HEK293 (cell line): ENCODE results near the gene GSC2.

Source experiments
- CTCF ChIP-seq: fragments of 450-650 bp; formaldehyde crosslinking; IDR thresholded peaks from 2 replicates; pipeline ENCODE4 v1.5.1; 2016; ENCODE audit warnings: missing biosample characterization, missing genetic modification characterization
- PRDM10 ChIP-seq: fragments of 450-650 bp; formaldehyde crosslinking; IDR thresholded peaks from 2 replicates; pipeline ENCODE4 v1.5.1; 2016; ENCODE audit warnings: missing biosample characterization, missing genetic modification characterization
- TCF7L2 ChIP-seq: IDR thresholded peaks from 2 replicates; pipeline ENCODE4 v1.6.1; 2011; ENCODE audit warnings: low read depth, mild to moderate bottlenecking, inconsistent platforms, low read length, moderate library complexity, borderline replicate concordance
- ZBTB20 ChIP-seq: fragments of 450-650 bp; formaldehyde crosslinking; IDR thresholded peaks from 2 replicates; pipeline ENCODE4 v1.5.1; 2016; ENCODE audit warnings: missing biosample characterization, missing genetic modification characterization
- ZNF138 ChIP-seq: fragments of 450-650 bp; formaldehyde crosslinking; IDR thresholded peaks from 2 replicates; pipeline ENCODE4 v1.5.1; 2016; ENCODE audit warnings: missing biosample characterization, missing genetic modification characterization, borderline replicate concordance
- TF ChIP-seq, protein P1 (sequence below): sonication (generic); formaldehyde crosslinking; IDR thresholded peaks from 2 replicates; pipeline ENCODE4 v1.8.1; 2022; ENCODE audit warnings: mild to moderate bottlenecking, moderate library complexity, missing genetic modification reagents
- TF ChIP-seq, protein P2 (sequence below): fragments of 450-650 bp; formaldehyde crosslinking; IDR thresholded peaks from 2 replicates; pipeline ENCODE4 v1.5.1; 2016; ENCODE audit warnings: missing biosample characterization, missing genetic modification characterization, low read depth

DNA sequence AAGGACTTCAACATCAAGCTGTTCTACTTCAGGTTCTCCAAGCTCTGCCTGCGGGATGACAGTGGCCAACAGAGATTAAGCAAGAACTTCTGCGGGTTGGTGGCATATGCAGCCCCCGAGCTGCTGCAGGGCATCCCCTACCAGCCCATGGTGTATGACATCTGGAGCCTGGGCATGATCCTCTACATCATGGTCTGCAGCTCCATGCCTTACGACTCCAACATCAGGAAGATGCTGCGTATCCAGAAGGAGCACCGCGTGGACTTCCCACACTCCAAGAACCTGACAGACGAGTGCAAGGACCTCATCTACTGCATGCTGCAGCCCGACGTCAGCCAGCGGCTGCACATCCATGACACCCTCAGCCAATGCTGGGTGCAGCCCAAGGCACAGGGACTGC is 25.1 kb downstream of the GSC2 start:
- no peak for TF ChIP-seq ZBTB20
- no peak for TF ChIP-seq CTCF (tag by site-specific recombination)
- TF ChIP-seq, protein P1, sequence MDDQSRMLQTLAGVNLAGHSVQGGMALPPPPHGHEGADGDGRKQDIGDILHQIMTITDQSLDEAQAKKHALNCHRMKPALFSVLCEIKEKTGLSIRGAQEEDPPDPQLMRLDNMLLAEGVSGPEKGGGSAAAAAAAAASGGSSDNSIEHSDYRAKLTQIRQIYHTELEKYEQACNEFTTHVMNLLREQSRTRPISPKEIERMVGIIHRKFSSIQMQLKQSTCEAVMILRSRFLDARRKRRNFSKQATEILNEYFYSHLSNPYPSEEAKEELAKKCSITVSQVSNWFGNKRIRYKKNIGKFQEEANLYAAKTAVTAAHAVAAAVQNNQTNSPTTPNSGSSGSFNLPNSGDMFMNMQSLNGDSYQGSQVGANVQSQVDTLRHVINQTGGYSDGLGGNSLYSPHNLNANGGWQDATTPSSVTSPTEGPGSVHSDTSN (CRISPR knock-in tag), result no peak
- no peak for TF ChIP-seq PRDM10 (tag by site-specific recombination)
- TF ChIP-seq ZNF138 (tag by site-specific recombination), result no peak
- no peak for TF ChIP-seq TCF7L2
- TF ChIP-seq, protein P2, sequence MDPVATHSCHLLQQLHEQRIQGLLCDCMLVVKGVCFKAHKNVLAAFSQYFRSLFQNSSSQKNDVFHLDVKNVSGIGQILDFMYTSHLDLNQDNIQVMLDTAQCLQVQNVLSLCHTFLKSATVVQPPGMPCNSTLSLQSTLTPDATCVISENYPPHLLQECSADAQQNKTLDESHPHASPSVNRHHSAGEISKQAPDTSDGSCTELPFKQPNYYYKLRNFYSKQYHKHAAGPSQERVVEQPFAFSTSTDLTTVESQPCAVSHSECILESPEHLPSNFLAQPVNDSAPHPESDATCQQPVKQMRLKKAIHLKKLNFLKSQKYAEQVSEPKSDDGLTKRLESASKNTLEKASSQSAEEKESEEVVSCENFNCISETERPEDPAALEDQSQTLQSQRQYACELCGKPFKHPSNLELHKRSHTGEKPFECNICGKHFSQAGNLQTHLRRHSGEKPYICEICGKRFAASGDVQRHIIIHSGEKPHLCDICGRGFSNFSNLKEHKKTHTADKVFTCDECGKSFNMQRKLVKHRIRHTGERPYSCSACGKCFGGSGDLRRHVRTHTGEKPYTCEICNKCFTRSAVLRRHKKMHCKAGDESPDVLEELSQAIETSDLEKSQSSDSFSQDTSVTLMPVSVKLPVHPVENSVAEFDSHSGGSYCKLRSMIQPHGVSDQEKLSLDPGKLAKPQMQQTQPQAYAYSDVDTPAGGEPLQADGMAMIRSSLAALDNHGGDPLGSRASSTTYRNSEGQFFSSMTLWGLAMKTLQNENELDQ (tag by site-specific recombination), result no peak
